Stimulated activated CD8-positive, alpha-beta memory T cell treated with anti-CD3 and anti-CD28 coated beads, Interleukin-4, amount 100 ng/mL, for 1 hour (primary cell): ENCODE results near the gene SMYD1.

Experiments
- DNase-seq, 2 donors: peaks; one replicate each; pipeline ENCODE4 v3.0.0-alpha.2; 2020; ENCODE audit warnings: low read depth in 2 of 2, low spot score in 1 of 2

SMYD1 gene

DNA sequence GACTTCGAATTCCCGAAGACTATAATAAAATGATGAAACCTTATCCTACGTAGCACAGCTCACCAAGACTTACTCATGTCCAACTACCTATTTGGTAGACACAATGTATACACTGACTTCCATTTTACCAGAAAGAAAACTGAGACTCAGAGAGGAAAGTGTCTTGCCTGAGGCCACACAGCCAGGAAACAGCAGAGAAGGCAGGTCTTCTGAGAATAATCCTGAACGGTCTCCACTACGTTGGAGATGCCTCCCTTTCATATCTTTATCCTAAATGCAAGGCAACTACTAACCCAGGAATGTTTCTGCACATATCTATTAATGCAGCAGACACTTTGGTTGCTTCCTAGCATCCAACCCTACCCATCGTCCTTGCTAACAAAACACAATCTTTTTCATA lies 72.2 kb downstream of the SMYD1 start:
- no peak for DNase-seq

DNA sequence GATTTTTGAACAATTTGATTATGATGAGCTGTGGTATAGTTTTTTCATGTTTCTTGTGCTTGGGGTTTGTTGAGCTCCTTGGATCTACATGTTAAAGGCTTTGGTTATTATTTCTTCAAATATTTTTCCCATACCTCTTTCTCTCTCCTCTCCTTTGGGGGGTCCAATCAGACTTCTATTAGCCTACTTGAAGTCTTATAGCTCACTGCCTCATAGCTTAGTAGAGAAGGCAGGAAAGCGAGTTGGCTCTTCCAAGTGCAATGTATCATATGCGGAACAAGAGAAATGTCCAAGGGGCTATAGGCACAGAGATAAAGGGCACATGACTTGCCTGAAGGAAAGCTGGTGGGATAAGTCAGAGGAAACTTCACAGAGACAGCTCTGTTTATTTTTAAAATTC lies 74.3 kb downstream of the SMYD1 start:
- no peak for DNase-seq

DNA sequence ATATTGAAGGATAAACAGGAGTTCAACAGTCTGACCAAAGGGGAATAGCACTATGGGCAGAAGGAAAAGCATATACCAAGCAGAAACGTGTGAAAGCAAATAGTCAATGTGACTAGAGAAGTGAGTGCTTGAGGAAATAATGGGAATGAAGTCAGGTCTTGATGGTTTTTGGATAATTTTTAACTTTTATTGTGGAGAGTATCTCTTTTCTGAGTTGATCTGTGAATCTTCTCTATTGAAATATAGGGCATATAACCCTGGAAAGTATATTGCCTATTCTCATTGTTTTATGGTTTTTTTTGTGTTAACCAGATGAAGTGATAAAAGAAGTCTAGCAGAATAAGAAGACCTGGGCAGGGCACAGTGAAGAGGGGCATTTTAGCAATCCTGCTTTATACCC lies 76.6 kb downstream of the SMYD1 start:
- DNase-seq = no peak

DNA sequence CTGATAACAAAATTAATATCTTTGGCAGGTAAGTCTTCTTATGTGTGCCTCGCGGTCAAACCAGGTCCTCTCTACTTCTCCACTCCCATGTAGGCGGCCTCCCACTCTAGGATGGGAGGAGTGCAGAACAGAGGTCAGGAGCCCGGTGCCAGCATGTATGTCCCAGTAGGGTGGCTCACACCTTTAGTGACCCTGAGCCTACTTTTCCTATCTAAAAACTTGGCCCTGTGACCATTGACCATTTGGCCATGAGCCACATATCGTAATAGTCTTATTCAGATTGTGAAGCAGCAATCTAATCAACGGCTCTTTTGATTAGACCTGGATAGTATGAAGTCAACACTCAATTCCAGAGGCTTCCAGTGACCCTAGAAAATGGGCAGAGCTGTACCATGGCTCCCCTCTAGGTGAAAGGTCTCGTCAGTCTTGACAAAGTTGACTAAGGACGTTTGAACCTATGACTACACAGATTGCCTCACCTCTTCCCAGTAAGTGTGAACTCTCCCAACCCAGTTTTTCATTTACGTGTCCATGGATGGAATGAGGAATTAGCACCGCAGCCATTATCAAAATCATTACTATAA lies 77.4 kb downstream of the SMYD1 start:
- DNase-seq = no peak

DNA sequence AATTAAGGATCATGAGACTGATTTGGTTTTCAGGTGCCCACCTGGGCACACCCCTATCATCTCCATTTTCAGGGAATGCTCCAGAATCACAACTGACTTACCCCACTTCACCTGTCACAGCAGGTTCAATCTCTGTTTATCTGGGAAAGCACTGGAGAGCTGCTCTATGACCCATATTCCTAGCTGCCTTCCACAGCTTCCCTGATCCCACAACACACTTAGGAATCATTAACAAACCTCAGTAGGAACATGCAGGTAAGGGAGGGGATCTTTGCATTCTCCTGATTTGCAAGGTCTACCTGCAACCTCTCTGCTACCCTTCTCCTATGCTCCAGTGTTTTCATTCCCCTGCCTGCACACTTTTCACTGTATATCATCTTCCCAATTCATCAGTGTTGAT lies 79.0 kb downstream of the SMYD1 start:
- no peak for DNase-seq

DNA sequence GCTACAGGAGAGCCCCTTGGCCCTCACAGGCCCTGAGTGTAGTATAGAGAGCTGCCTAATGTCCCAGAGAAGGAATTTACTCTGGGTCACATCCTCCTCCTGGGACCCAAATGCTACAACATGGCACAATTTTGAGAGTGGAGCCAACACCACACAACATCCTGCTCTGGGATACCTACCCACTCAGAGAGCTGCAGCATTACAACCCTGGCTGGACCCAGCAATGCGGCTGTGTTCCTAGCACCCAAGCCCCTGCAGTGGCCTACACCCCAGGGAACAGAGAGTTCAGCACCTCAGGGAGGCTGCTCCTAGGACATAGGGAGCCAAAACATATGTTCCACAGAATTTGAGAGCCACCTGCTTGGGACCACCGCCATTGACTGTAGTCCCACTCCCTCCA lies 79.5 kb downstream of the SMYD1 start:
- DNase-seq = no peak

DNA sequence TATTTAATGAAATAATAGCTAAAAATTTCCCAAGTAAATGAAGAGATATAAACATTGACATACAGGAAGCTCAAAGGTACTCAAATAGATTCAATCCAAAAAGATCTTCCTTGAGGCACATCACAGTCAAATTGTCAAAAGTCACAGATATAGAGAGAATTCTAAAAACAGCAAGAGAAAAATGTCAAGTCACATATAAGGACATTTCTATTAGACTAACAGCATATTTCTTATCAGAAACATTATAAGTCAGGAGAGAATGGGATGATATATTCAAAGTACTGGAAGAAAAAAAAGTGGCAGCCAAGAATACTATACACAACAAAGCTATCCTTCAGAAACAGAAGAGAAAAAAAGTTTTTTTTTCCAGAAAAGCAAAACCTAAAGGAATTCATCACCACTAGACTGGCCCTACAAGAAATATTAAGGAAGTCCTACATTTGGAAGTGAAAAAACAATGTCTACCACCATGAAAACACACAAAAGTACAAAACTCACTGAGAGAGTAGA lies 81.4 kb downstream of the SMYD1 start:
- DNase-seq = no peak

DNA sequence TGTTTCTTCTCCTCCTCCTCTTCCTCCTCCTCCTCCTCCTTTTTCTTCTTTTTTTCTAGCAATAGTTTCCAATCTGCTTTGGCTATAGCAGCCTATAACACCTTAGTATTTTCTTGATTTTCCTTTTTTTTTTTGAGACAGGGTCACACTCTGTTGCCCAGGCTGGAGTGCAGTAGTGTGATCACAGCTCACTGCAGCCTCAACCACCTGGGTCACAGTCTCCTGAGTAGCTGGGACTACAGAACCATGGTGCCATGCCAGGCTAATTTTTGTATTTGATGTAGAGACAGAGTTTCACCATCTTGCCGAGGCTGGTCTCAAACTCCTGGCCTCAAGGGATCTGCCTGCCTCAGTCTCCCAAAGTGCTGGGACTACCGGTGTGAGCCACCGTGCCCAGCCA lies 91.9 kb downstream of the SMYD1 start:
- no peak for DNase-seq

DNA sequence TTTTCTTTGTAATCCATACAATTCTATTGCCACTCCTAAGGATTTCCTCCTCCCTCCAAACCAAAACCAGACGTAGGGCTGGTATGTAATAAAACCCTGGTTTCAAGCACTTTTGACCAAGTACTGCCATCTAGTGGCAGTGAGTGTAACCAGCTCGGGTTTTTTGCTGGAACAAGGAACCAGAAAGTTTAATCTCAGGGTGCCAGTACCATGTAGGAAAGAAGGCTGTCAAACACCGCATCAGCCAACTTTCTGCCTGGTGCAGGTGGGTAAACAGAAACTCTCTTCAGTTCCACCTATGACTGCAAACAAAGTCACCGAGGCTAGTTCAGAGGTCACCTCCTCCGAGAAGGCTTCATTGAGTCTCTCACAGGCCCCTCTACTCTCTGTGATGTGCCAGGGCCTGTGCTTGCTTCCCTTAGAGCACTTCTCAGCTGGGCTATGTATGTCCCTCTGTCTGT lies 92.4 kb downstream of the SMYD1 start:
- peak in 1 of 2 donors; percentile 25 for DNase-seq

DNA sequence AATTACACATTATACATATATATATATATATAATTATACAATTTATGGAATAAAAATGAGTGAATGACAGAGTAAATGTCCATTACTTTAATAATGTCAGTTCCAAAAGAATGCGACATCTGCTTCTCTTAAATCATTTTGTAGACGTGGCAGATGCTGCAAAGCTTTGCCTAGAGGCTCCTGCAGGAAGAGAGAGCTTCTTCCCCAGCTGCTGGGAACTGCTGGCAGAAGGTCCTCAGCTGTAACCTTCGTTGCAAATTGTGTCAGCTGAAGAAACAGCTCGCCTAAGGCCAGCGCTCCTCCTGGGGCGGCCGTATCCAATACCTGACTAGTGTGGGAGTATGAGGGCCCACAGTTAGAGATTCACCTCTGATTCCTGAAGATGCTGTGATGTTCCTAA lies 92.9 kb downstream of the SMYD1 start:
- DNase-seq = no peak

DNA sequence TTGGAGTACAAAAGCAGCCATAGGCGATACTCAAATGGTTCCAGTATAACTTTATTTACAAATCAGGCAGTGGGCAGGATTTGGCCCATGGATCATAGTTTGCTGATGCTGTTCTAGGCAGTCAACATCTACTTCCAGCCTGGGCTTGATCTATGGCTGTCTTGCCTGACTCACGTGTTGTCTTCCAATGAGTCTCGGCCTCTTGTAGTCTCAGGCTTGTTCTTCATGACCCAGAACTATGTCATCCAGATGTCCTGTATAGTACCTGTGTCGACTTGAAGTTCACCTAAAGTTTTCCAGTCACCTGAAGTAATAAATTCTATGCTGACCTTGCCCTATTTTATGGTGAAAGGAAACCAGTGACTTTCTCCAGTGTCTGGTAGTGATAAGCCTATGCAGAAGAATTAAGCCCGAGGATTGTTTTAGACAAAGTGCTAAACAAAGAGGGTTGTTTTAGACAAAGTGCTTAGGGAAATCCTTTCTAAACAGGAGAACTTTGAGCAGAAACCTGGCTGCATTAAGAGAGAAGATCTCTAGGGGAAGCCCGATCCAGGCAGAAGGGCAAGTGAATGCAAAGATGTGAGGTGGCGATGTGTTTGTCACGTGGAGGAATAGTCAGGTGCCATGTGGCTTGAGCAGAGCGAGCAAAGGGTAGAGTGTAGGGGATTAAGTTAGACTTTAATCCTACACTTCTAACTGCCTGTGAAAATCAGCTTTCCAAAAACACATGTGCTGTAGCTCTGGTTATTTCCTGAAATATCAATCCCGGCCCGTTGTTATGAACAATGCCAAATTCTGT lies 94.0 kb downstream of the SMYD1 start:
- no peak for DNase-seq
